NCI-H510A treated with DMSO at 0.1 percent for 48 hours (cell line): ENCODE measurements around the gene ODAM.
A peak's percentile ranks its signal among the peaks of the same experiment; 100 is the strongest.
"Not testable (repeated sequence)": the region's sequence is repeated elsewhere in the genome, so short reads cannot be mapped to it uniquely, and the experiment has no call there.

Source experiments
- DNase-seq: peaks from one replicate; lab custom pipeline; 2025; lab: John Stamatoyannopoulos, UW

ODAM gene, protein sequence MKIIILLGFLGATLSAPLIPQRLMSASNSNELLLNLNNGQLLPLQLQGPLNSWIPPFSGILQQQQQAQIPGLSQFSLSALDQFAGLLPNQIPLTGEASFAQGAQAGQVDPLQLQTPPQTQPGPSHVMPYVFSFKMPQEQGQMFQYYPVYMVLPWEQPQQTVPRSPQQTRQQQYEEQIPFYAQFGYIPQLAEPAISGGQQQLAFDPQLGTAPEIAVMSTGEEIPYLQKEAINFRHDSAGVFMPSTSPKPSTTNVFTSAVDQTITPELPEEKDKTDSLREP

DNA sequence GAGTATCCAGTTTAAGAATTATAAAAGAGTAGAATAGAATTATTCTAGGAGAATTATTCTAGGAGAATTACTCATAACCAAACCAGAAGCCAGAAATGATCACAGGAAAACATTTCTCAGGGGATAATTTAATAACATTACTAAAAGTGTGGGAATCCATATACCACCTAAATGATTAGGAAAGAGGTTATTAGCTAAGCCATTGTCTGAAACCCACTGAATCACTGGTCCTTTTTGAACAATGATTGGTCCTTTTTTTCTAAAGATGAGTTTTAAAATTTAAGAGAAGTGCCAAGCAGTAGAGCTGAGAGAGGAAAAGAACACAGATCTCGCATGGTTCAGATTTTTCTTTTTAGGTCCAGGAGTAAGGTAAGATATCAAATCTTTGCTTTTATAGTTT is at the start of gene ODAM:
ODAM (plus strand) TSS at position 301 of the 400 bp plus-strand sequence. CDS start 819 bp downstream, outside the sequence.
- no peak for DNase-seq

DNA sequence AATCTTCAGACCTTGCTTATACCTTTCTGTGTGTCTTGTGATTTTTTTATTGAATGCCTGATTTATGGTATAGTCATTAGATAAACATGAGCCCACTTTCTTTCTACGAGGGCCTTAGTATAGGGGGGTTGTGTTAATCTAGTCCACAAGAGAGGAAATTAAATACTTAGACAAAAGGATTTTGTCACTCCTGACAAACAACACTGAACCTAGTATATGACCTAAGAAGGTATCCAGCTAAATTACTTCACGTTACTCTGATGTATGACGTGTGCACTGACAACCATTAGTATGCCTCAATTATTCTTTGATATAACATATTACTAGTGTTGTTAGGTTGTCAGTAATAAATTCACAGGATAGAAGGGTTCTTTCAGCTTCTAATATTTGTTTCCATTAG is 44.3 kb upstream of the ODAM start:
- DNase-seq: no peak

GRCh38 chr4:70152088-70152487 is 43.4 kb upstream of the ODAM start:
- no peak for DNase-seq

DNA sequence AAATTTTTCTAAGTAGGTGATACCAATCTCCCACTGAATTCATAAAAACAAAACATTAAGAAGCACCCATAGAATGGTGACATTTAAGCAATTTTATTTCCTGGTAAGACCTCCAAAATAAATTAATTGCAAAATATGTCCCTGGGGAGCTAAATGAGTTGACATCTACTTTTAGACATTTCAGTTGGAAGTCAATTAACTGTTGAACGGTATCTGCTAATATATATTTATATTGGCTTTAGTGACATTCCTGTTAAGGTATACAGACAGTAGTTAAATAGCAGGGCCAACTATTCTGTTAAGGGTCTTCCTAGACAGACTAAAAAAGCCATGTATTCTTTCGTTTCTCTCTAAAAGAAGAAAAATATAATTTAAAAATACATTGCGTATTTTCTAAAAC is 41.6 kb upstream of the ODAM start, which contains the start of gene PRR27:
PRR27 (plus strand) TSS at position 301 of the 400 bp plus-strand sequence. CDS start 139 bp downstream, outside the sequence.
- DNase-seq: no peak

- DNase-seq: peak; percentile 22
Measured at GRCh38 chr4:70158576-70158975, 36.9 kb upstream of the ODAM start.

GRCh38 chr4:70177090-70177489 is 18.4 kb upstream of the ODAM start:
- no peak for DNase-seq

GRCh38 chr4:70178075-70178660 is 17.4 kb upstream of the ODAM start:
- no peak for DNase-seq

DNA sequence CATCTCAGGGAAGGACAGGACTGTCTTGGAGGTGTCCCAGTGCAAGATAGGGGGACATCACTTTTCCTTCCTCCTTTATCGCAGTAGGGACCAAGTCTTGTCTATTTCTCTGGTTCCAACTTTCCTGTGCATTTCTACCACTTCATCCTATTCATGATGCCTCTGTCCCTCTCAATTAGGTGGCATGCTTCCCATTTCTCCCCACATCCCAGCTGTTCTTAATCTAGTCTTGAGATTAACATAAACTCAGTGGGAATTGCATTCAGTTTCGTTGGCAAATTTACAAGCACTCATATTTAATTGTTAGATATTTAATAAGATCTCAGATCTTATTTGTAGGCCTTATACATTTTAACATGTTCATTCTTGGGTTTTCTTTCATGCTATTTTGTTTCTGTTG is 15.7 kb upstream of the ODAM start:
- no peak for DNase-seq

GRCh38 chr4:70181864-70182263 is 13.7 kb upstream of the ODAM start:
- DNase-seq: no peak

GRCh38 chr4:70182517-70183167 is 12.9 kb upstream of the ODAM start:
- no peak for DNase-seq

DNA sequence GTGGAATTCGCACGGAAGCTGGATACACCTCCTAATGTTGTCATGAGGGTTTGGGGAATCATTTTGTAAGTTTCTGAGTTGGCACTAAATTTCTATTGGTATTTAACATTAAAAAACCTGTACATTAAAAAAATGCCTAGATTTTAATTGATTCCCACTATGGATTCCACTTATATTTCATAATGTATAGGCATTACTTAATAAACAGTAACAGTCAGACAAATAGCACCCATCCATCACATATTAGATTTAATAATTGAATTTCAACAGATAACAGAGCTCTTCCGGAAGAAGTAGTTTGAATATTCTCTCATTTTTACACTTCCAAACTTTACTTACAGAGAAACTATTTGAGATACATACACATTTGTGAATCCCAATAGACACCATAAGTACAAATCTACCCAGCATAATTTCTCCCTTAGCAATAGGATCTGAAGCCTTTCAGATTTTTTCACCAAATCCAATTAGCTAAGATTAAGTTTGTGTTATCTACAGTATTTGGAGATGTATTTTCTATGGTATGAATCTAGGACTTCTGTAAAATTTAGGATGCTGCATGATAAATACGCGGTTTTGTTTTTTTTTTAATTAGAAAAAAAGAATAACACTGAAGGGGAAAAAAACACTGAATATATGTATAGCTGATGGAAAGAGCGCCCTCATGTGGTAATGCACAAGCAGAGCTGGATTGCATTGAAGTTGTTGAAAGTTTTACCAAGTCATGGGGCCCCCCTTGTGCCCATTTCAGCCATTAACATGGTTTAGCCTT is 12.2 kb upstream of the ODAM start:
- DNase-seq: no peak

DNA sequence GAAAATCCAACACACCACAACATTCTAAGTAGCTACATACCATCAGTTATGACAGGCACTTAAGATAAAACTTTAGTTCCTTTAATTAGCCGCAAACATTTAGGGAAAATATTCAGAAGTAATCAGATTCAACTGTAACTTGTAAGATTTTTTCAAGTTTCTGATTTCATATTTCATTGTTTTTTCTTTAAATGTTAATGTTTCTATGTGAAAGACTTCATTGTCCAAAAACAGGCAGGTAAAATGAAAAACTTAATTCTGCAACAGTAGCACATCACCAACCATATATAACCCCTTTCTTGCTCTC is 11.6 kb upstream of the ODAM start:
- DNase-seq: no peak

- DNase-seq: no peak
Measured at GRCh38 chr4:70187216-70187615, 8.3 kb upstream of the ODAM start.

DNA sequence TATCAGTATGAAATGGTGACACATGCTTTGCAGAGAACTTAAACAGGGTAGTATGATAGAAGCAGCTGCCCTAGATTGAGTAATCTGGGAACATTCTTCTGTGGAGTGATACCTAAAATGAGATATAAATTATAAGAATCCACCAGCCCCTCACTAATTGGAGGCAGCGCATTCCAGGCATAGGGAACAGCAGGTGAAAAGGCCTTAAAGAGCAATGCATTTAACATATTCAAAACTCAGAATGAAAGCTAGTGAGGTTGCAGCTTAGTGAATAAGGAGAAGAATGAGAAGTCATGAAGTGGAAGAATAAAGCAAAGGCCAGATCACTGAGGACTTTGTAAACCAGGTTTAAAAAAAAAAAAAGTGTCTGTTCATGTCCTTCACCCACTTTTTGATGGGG is 4.9 kb upstream of the ODAM start:
- DNase-seq: no peak

GRCh38 chr4:70191647-70192046 is 3.9 kb upstream of the ODAM start:
- DNase-seq: no peak

DNA sequence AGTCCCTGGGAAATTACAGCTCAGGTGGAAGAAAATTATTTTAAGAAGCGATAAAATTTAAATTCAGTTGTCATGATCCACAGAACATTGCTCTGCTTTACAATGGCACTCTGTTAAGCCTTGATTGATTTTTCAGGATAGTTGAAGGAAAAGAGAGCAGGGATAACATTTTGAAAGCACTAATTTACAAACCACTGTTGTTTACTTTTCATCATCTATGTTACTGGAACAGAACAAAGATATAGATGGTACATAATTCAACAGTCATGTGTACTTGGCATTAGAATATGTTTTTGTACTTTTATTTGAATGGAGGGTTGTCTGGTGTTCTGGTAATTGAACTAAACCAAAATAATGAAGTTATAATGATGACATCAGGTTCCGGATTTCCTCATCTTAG is 2.6 kb upstream of the ODAM start:
- DNase-seq: no peak

- no peak for DNase-seq
Measured at GRCh38 chr4:70196857-70197256, 1.3 kb downstream of the ODAM start.

- no peak for DNase-seq
Measured at GRCh38 chr4:70197842-70198241, 2.3 kb downstream of the ODAM start.

GRCh38 chr4:70203601-70204000 is 8.1 kb downstream of the ODAM start:
- no peak for DNase-seq

- DNase-seq: not testable (repeated sequence)
Measured at GRCh38 chr4:70212752-70213151, 17.2 kb downstream of the ODAM start.

- DNase-seq: not testable (repeated sequence)
Measured at GRCh38 chr4:70216109-70216508, 20.6 kb downstream of the ODAM start.

- not testable (repeated sequence) for DNase-seq
Measured at GRCh38 chr4:70216550-70216949, 21.0 kb downstream of the ODAM start.

DNA sequence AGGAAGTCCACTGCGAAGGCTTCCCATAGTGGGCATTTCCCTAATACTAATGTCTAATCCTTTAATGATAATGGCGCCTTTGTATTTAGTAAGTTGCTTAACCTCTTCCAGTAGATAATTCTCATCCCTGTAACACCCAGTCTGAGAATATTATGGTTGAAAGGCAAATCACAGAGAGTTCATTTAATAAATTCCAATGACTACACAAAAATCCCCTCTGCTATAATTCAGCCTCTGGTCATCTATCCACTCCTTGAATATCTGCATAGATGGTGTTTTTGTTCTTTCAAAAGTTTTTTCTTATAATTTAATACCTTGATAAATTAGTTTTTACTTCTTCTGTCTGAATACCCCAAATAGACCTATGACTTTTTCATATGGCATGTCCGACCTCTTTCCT is 25.9 kb downstream of the ODAM start:
- not testable (repeated sequence) for DNase-seq
